ENCODE data around the gene CFAP74.
"Not testable (repeated sequence)": the region's sequence is repeated elsewhere in the genome, so short reads cannot be mapped to it uniquely, and the experiment has no call there.

The CFAP74 gene

GRCh38 chr1:1893291-1893985 lies 110.1 kb downstream of the CFAP74 start:
- H3K9me3 ChIP-seq (ENCODE audit: control insufficient read depth, insufficient read depth, low read length) = no peaks in the 10 kb centered on the region
- no CpG with 5 or more reads among the region's 19 CpGs for WGBS (ENCODE audit: insufficient coverage, insufficient read length)
- peaks cover 12% of the 10 kb centered on the region for H3K4me1 ChIP-seq (ENCODE audit: control insufficient read depth, insufficient read depth, low read length)
- no peak overlapping the region for H3K27ac ChIP-seq (ENCODE audit: low read length)
- no peaks in the 10 kb centered on the region for H3K36me3 ChIP-seq (ENCODE audit: control insufficient read depth, insufficient read depth, low read length)
- no peaks in the 10 kb centered on the region for H3K27me3 ChIP-seq (ENCODE audit: control insufficient read depth, insufficient read depth, low read length)
- no peak overlapping the region for H3K4me3 ChIP-seq (ENCODE audit: low read length)
- no peak for DNase-seq (ENCODE audit: low read depth, low spot score)

DNA sequence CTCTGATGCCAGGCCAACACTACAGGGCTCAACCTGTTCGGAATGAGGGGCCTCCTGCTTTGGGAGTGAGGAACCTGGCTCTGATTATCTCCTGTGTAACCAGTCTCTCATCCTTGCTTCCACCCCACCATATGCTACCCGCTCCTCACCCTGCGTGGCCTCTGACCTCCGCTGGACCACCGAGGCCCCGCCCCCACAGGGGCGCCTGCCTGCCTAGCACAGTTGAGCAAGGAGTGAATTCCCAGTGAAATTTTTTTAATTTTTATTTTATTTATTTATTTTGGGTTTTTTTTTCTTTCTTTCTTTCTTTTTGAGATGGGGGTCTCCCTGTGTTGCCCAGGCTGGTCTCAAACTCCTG lies 110.8 kb downstream of the CFAP74 start:
- Histone ChIP-seq H3K4me1 (ENCODE audit: control insufficient read depth, insufficient read depth, low read length) (peaks cover 13% of the 10 kb centered on the region), H3K27ac (ENCODE audit: low read length) (no peak overlapping the region), H3K27me3 (ENCODE audit: control insufficient read depth, insufficient read depth, low read length) (no peaks in the 10 kb centered on the region), H3K9me3 (ENCODE audit: control insufficient read depth, insufficient read depth, low read length) (no peaks in the 10 kb centered on the region), H3K4me3 (ENCODE audit: low read length) (no peak overlapping the region), H3K36me3 (ENCODE audit: control insufficient read depth, insufficient read depth, low read length) (no peaks in the 10 kb centered on the region)
- DNase-seq (ENCODE audit: low read depth, low spot score) = no peak
- no CpG with 5 or more reads among the region's 7 CpGs for WGBS (ENCODE audit: insufficient coverage, insufficient read length)

DNA sequence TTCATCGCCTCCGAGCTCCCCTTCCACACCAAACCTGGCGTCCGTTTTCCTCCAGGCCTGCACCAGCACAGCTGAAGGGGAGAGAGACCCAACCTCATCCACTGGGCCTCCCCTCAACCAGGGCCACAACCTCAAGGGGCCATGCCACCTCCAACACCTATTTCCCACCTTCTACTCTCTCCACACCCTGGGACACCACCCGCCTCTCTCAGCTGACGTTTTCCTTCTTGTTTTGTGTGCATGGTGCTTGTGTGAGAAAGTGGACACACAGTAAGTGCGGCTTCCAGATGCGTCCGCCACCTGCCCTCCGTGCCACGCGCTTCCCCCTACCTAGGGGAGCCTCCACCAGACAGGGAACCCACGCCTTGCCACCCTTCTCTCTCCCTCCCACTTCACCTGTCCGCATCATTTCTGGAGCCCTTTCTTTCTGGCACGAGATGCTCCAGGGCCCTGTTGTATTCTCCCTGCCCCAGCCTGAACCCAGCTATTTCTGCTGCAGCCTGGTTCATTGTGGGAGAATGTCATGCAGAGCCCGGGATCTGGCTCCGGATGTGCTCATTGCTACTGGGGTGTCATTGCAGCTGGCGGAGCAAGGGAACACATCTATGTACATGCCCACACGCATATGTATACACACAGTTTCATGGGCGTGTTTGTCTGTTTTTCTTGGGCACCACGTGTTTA lies 111.4 kb downstream of the CFAP74 start:
- no peak overlapping the region; the same call in 1 of the 2 replicates for H3K4me3 ChIP-seq (ENCODE audit: low read length)
- H3K27ac ChIP-seq (ENCODE audit: low read length) = no peak overlapping the region
- no peaks in the 10 kb centered on the region for H3K9me3 ChIP-seq (ENCODE audit: control insufficient read depth, insufficient read depth, low read length)
- WGBS (ENCODE audit: insufficient coverage, insufficient read length) = no CpG with 5 or more reads among the region's 21 CpGs
- H3K4me1 ChIP-seq (ENCODE audit: control insufficient read depth, insufficient read depth, low read length) = peaks cover 13% of the 10 kb centered on the region
- no peak for DNase-seq (ENCODE audit: low read depth, low spot score)
- H3K36me3 ChIP-seq (ENCODE audit: control insufficient read depth, insufficient read depth, low read length) = no peaks in the 10 kb centered on the region
- H3K27me3 ChIP-seq (ENCODE audit: control insufficient read depth, insufficient read depth, low read length) = no peaks in the 10 kb centered on the region

DNA sequence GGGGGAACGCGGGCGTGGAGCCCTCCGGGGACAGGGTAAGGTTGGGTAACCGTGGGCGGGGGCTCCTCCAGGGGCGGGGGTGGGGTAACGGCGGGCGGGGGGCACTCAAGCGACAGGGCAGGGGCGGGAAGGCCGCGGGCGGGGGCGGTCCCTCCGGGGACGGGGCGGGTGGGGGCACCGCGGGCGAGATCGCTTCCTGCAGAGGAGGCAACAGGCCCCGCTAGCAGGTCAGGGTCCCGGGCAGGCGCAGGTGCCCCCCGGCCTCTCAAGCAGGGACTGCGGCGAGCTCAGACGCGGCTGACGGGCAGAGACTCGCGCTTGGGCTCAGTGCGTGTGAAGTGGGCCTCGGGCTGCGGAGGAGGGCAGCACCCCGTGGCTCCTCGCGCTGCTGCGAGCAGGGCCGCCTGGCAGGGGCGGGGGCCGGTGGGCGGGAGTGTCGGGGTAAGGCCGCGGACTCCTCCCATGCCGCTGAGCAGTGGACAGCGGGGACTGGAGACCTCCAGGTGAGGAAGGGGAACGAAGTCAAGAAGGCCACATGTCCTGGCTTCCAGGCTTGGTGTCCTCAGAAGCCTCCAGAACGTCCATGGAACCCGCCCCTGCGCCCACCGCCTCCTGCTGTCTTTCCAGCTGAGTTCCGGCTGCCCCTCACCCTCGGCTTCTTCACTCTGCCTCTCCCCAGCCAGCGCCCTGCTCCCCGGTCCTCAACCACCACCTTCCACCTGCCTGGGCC lies 112.1 kb downstream of the CFAP74 start:
- WGBS (ENCODE audit: insufficient coverage, insufficient read length) = no CpG with 5 or more reads among the region's 59 CpGs
- peak overlapping the region; percentile 80; the same call in 1 of the 2 replicates for H3K4me3 ChIP-seq (ENCODE audit: low read length)
- H3K27me3 ChIP-seq (ENCODE audit: control insufficient read depth, insufficient read depth, low read length) = no peaks in the 10 kb centered on the region
- H3K27ac ChIP-seq (ENCODE audit: low read length) = no peak overlapping the region
- no peak for DNase-seq (ENCODE audit: low read depth, low spot score)
- peaks cover 13% of the 10 kb centered on the region for H3K4me1 ChIP-seq (ENCODE audit: control insufficient read depth, insufficient read depth, low read length)
- no peaks in the 10 kb centered on the region for H3K36me3 ChIP-seq (ENCODE audit: control insufficient read depth, insufficient read depth, low read length)
- H3K9me3 ChIP-seq (ENCODE audit: control insufficient read depth, insufficient read depth, low read length) = no peaks in the 10 kb centered on the region

DNA sequence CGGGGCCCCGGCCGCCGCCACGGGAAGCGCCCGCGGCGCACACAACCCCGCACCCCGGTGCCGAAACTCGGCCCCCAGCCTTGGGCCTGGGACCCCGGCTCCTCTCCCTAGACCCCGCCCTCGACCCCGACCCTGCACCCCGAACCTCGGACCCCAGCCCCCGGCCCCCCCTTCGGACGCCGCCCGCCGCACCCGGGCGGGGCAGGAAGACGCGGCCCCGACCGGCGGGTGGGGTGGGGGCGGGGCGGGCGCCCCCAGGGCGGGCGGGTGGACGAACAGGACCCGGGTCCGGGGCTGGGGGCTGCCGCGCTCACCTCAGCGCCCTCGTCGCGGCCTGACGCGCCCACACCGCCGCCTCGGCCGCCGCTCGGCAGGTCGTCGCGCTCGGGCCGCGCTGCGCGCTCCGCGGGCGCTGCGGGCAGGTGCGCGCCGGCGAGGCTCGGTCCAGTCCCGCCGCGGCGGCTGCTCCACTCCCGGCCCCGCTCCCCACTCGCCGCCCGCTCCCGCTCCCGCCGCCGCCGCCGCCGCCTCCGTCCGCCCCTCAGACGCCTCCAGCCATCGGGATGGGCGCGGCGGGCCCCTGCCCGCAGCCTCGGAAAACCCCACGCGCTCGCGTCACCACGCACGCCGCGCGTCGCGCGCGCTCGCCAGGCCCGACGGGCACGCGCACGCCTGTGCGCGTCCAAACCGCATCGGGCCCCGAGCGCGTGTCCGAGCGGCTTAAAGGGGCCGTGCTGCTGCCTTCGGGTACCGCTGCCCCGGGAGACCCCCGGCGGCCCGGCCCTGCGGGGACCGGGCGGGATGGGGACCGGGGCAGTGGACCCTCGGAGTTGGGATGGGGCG lies 112.9 kb downstream of the CFAP74 start, which contains the start of gene GNB1:
TSS of gene GNB1 (minus strand) at position 582 of the 843 bp plus-strand sequence. CDS start 65,634 bp downstream, outside the sequence.
- no peaks in the 10 kb centered on the region for H3K36me3 ChIP-seq (ENCODE audit: control insufficient read depth, insufficient read depth, low read length)
- H3K27me3 ChIP-seq (ENCODE audit: control insufficient read depth, insufficient read depth, low read length) = no peaks in the 10 kb centered on the region
- no peak for DNase-seq (ENCODE audit: low read depth, low spot score)
- H3K9me3 ChIP-seq (ENCODE audit: control insufficient read depth, insufficient read depth, low read length) = no peaks in the 10 kb centered on the region
- no peak within 1 kb of the TSS for H3K27ac ChIP-seq (ENCODE audit: low read length)
- H3K4me1 ChIP-seq (ENCODE audit: control insufficient read depth, insufficient read depth, low read length) = peaks cover 13% of the 10 kb centered on the region
- no CpG with 5 or more reads among the region's 137 CpGs for WGBS (ENCODE audit: insufficient coverage, insufficient read length)
- peak within 1 kb of the TSS; percentile 80 for H3K4me3 ChIP-seq (ENCODE audit: low read length)

GRCh38 chr1:1889847-1890505 lies 113.6 kb downstream of the CFAP74 start:
- no CpG with 5 or more reads among the region's 88 CpGs for WGBS (ENCODE audit: insufficient coverage, insufficient read length)
- H3K4me3 ChIP-seq (ENCODE audit: low read length) = peak overlapping the region; percentile 80
- no peak overlapping the region for H3K27ac ChIP-seq (ENCODE audit: low read length)
- H3K9me3 ChIP-seq (ENCODE audit: control insufficient read depth, insufficient read depth, low read length) = no peaks in the 10 kb centered on the region
- H3K4me1 ChIP-seq (ENCODE audit: control insufficient read depth, insufficient read depth, low read length) = peaks cover 10% of the 10 kb centered on the region
- no peaks in the 10 kb centered on the region for H3K27me3 ChIP-seq (ENCODE audit: control insufficient read depth, insufficient read depth, low read length)
- no peak for DNase-seq (ENCODE audit: low read depth, low spot score)
- no peaks in the 10 kb centered on the region for H3K36me3 ChIP-seq (ENCODE audit: control insufficient read depth, insufficient read depth, low read length)

DNA sequence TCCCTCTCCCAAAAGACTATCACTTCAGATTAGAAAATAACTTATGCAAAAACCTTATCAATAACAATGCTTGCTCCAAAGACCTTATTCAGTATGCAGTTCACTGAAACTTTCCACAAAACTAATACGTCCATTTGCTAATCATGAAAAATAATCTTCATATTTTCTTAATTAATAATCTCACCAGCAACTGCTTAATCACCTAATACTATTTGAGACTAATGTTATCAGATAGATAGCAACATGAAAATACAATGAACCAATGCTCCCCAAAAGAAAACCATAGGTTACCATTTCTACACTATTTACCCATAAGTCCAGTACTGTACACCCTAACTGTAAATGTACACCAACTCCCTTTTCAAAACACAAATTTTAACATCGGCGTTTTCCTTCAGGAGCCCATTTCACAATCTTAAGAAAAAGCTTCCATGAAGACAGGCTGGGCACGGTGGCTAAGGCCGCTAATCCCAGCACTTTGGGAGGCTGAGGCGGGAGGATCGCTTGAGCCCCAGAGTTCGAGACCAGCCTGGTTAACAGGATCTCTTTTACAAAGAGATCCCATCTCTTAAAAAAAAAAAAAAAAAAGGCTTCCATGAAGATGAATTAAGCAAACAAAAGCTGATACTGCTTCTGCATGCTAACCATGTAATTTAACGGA lies 114.4 kb downstream of the CFAP74 start:
- H3K4me1 ChIP-seq (ENCODE audit: control insufficient read depth, insufficient read depth, low read length) = peaks cover 5% of the 10 kb centered on the region
- no peak for DNase-seq (ENCODE audit: low read depth, low spot score)
- no peaks in the 10 kb centered on the region for H3K36me3 ChIP-seq (ENCODE audit: control insufficient read depth, insufficient read depth, low read length)
- H3K4me3 ChIP-seq (ENCODE audit: low read length) = peak overlapping the region; percentile 80; the same call in 1 of the 2 replicates
- H3K9me3 ChIP-seq (ENCODE audit: control insufficient read depth, insufficient read depth, low read length) = no peaks in the 10 kb centered on the region
- WGBS (ENCODE audit: insufficient coverage, insufficient read length) = 100% methylated on average over 3 of the region's 9 CpGs
- H3K27me3 ChIP-seq (ENCODE audit: control insufficient read depth, insufficient read depth, low read length) = no peaks in the 10 kb centered on the region
- no peak overlapping the region for H3K27ac ChIP-seq (ENCODE audit: low read length)

DNA sequence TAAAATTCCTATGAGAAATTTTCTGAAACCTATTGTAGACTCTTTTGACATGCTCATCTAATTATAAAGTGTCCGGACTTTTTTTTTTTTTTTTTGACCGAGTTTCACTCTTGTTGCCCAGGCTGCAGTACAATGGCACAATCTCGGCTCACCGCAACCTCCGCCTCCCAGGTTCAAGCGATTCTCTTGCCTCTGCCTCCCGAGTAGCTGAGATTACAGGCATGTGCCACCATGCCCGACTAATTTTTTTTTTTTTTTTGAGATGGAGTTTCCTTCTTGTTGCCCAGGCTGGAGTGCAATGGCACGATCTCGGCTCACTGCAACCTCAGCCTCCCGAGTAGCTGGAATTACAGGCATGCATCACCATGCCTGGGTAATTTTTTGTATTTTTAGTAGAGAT lies 119.7 kb downstream of the CFAP74 start:
- not testable (repeated sequence) for H3K9me3 ChIP-seq (ENCODE audit: control insufficient read depth, insufficient read depth, low read length); DNase-seq (ENCODE audit: low read depth, low spot score); H3K27me3 ChIP-seq (ENCODE audit: control insufficient read depth, insufficient read depth, low read length); H3K4me1 ChIP-seq (ENCODE audit: control insufficient read depth, insufficient read depth, low read length); H3K27ac ChIP-seq (ENCODE audit: low read length); H3K4me3 ChIP-seq (ENCODE audit: low read length); H3K36me3 ChIP-seq (ENCODE audit: control insufficient read depth, insufficient read depth, low read length)
- WGBS (ENCODE audit: insufficient coverage, insufficient read length) = no CpG with 5 or more reads among the region's 11 CpGs

DNA sequence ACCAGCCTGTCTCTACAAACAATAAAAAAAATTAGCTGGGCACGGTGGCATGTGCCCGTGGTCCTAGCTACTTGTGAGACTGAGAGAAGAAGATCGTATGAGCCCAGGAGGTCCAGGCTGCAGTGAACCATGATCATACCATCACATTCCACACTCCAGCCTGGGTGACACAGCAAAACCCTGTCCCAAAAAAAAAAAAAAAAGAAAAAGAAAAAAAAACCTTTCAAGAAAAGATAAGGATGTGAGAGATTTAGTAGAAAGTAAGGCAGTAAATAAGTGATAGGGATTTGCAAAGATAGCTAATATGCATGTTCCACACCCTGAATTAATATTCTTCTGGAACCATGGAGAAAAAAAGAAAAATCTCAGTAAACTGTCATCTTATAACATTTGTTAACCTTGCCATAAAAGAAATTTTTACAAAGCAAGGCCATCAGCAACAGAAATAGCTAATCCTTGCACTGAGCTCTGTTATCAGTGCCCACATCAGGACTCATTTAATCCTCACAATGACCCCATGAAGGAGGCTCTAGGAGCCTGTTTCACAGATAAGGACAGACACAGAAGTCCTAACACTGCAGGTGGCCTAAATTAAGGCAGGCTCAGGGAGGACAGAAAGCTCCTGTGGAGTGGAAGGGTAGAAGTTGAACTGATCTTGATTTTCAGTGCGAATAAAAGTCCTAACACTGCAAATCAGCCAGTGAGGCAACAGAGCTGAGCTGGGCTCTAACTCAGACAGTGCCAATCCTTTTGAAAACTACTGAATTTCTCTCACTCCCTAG lies 120.3 kb downstream of the CFAP74 start:
- DNase-seq (ENCODE audit: low read depth, low spot score) = no peak
- H3K4me3 ChIP-seq (ENCODE audit: low read length) = no peak overlapping the region
- H3K27me3 ChIP-seq (ENCODE audit: control insufficient read depth, insufficient read depth, low read length) = no peaks in the 10 kb centered on the region
- WGBS (ENCODE audit: insufficient coverage, insufficient read length) = no CpG with 5 or more reads among the region's 4 CpGs
- no peaks in the 10 kb centered on the region for H3K9me3 ChIP-seq (ENCODE audit: control insufficient read depth, insufficient read depth, low read length)
- peaks cover 5% of the 10 kb centered on the region for H3K4me1 ChIP-seq (ENCODE audit: control insufficient read depth, insufficient read depth, low read length)
- no peaks in the 10 kb centered on the region for H3K36me3 ChIP-seq (ENCODE audit: control insufficient read depth, insufficient read depth, low read length)
- H3K27ac ChIP-seq (ENCODE audit: low read length) = no peak overlapping the region
